ENCODE results near the gene TAF10. TPM values are rescaled to one million over a fixed set of nuclear protein-coding genes. Genes with fewer than 3 reads are reported as not detected.

TAF10 gene
- total and polyA plus RNA-seq, 8 donors: 44.6 to 127 (median 61.4) TPM

DNA sequence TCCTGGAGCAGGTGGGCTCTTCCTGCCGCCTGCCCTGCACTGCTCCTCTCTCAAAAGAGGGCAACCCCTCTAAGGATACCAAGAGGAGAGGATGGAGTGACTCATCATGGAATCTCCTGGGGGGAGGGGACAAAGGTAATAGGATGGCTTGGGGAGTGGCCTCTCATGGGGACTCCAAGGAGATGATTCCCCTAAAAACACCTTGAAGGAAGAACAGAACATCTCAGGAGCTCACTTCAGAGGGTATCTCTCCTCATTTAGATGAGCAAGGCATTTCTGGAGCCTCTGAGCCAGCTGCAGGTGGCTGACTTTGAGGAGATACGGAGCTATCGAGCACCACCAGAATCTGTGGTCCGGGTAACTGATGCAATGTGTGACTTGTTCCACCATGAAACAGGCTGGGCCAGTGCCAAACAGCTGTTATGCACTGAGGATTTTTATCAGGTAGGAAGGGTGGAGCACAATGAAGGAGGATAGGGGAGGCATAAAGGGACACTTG is 48.8 kb downstream of the TAF10 start:
- no peak for ATAC-seq
- Histone ChIP-seq H3K36me3 (peaks cover 0 to 5% of the 10 kb centered on the region in 2 donors), H3K9me3 (no peaks in the 10 kb centered on the region), H3K4me1 (no peaks in the 10 kb centered on the region), H3K27ac (no peak overlapping the region), H3K27me3 (no peaks in the 10 kb centered on the region), H3K4me3 (no peak overlapping the region)
- TF ChIP-seq, protein P1, sequence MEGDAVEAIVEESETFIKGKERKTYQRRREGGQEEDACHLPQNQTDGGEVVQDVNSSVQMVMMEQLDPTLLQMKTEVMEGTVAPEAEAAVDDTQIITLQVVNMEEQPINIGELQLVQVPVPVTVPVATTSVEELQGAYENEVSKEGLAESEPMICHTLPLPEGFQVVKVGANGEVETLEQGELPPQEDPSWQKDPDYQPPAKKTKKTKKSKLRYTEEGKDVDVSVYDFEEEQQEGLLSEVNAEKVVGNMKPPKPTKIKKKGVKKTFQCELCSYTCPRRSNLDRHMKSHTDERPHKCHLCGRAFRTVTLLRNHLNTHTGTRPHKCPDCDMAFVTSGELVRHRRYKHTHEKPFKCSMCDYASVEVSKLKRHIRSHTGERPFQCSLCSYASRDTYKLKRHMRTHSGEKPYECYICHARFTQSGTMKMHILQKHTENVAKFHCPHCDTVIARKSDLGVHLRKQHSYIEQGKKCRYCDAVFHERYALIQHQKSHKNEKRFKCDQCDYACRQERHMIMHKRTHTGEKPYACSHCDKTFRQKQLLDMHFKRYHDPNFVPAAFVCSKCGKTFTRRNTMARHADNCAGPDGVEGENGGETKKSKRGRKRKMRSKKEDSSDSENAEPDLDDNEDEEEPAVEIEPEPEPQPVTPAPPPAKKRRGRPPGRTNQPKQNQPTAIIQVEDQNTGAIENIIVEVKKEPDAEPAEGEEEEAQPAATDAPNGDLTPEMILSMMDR (IDR thresholded peaks at IDR 0.05): no peak
- intact Hi-C loops (cut with DNase I): no loop called here
- DNase-seq: no peak

DNA sequence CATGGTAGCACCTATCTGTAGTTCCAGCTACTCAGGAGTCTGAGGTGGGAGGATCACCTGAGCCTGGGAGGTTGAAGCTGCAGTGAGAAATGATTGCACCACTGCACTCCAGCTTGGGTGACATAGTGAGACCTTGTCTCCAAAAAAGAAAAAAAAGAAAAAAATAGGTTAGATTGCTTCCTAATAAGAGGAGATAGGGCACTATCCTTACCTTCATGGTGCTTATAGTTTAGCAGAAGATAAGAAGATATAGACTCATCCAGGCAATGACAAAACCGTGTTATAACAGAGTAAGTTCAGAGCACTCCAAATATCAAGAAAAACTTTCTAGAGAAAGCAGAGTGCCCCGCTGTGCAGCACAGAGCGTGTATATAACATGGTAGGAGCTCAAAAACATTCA is 50.7 kb downstream of the TAF10 start:
- Histone ChIP-seq H3K27ac (no peak overlapping the region), H3K9me3 (no peaks in the 10 kb centered on the region), H3K36me3 (peaks cover 0 to 5% of the 10 kb centered on the region in 2 donors), H3K4me1 (no peaks in the 10 kb centered on the region), H3K4me3 (no peak overlapping the region), H3K27me3 (no peaks in the 10 kb centered on the region)
- TF ChIP-seq, protein P1 (IDR thresholded peaks at IDR 0.05): no peak
- DNase-seq (no peak), ATAC-seq (no peak)
- intact Hi-C loops (cut with DNase I): no loop called here

Other genes starting within 250 kb of the TAF10 start
- 10 to 100 TPM; 55.2 to 79.3 TPM for gene SMPD1, start 221.7 kb downstream of the TAF10 start, total RNA-seq
- 10 to 100 TPM; 18.6 to 27.8 (median 22.7) TPM for gene SMPD1, start 221.7 kb downstream of the TAF10 start, polyA plus RNA-seq (ENCODE audit: insufficient read length in 6 of 6)
- gene APBB1, start 193.1 kb downstream of the TAF10 start, total RNA-seq: 10 to 100 TPM; 30.7 to 32.1 TPM
- gene APBB1, start 193.1 kb downstream of the TAF10 start, polyA plus RNA-seq (ENCODE audit: insufficient read length in 6 of 6): 10 to 100 TPM; 40.2 to 47.1 (median 44.5) TPM
- under 1 TPM; 0.86 to 0.90 TPM for gene HPX, start 171.2 kb downstream of the TAF10 start, total RNA-seq
- gene HPX, start 171.2 kb downstream of the TAF10 start, polyA plus RNA-seq (ENCODE audit: insufficient read length in 6 of 6): 10 to 100 TPM in 2 of 6 donors, 1 to 10 TPM in 4; 5.8 to 11.4 (median 7.4) TPM
- gene TRIM3, start 138.3 kb downstream of the TAF10 start, total RNA-seq: 10 to 100 TPM; 20.6 to 24.5 TPM
- 10 to 100 TPM; 22.5 to 35.5 (median 27.4) TPM for gene TRIM3, start 138.3 kb downstream of the TAF10 start, polyA plus RNA-seq (ENCODE audit: insufficient read length in 6 of 6)
- 10 to 100 TPM; 41.3 to 51.0 TPM for gene ARFIP2, start 130.9 kb downstream of the TAF10 start, total RNA-seq
- gene ARFIP2, start 130.9 kb downstream of the TAF10 start, polyA plus RNA-seq (ENCODE audit: insufficient read length in 6 of 6): 10 to 100 TPM; 61.2 to 75.0 (median 67.6) TPM
- 10 to 100 TPM; 36.8 to 46.4 TPM for gene TIMM10B, start 130.7 kb downstream of the TAF10 start, total RNA-seq
- 10 to 100 TPM; 29.0 to 33.0 (median 30.2) TPM for gene TIMM10B, start 130.7 kb downstream of the TAF10 start, polyA plus RNA-seq (ENCODE audit: insufficient read length in 6 of 6)
- 10 to 100 TPM in 1 of 2 donors, 1 to 10 TPM in 1; 7.1 to 12.5 TPM for gene DNHD1, start 114.9 kb downstream of the TAF10 start, total RNA-seq
- 10 to 100 TPM; 14.3 to 18.6 (median 16.1) TPM for gene DNHD1, start 114.9 kb downstream of the TAF10 start, polyA plus RNA-seq (ENCODE audit: insufficient read length in 6 of 6)
- 10 to 100 TPM; 18.0 to 19.5 TPM for gene RRP8, start 8.6 kb downstream of the TAF10 start, total RNA-seq
- gene RRP8, start 8.6 kb downstream of the TAF10 start, polyA plus RNA-seq (ENCODE audit: insufficient read length in 6 of 6): 10 to 100 TPM; 17.0 to 24.4 (median 22.2) TPM
- 100 to 1,000 TPM; 155 to 165 TPM for gene ILK, start 8.4 kb downstream of the TAF10 start, total RNA-seq
- gene ILK, start 8.4 kb downstream of the TAF10 start, polyA plus RNA-seq (ENCODE audit: insufficient read length in 6 of 6): 100 to 1,000 TPM; 146 to 158 (median 152) TPM
- gene TPP1, start 7.2 kb upstream of the TAF10 start, total RNA-seq: 100 to 1,000 TPM; 202 to 264 TPM
- 10 to 100 TPM; 60.3 to 81.1 (median 68.6) TPM for gene TPP1, start 7.2 kb upstream of the TAF10 start, polyA plus RNA-seq (ENCODE audit: insufficient read length in 6 of 6)
- 10 to 100 TPM; 15.4 to 18.9 TPM for gene DCHS1, start 43.6 kb upstream of the TAF10 start, total RNA-seq
- 10 to 100 TPM; 32.8 to 49.5 (median 40.9) TPM for gene DCHS1, start 43.6 kb upstream of the TAF10 start, polyA plus RNA-seq (ENCODE audit: insufficient read length in 6 of 6)
- gene MRPL17, start 71.1 kb upstream of the TAF10 start, total RNA-seq: 10 to 100 TPM; 47.6 to 51.6 TPM
- 10 to 100 TPM; 45.0 to 57.3 (median 51.7) TPM for gene MRPL17, start 71.1 kb upstream of the TAF10 start, polyA plus RNA-seq (ENCODE audit: insufficient read length in 6 of 6)
- under 1 TPM; 0.13 to 0.20 TPM for gene OR2AG2, start 159.8 kb upstream of the TAF10 start, total RNA-seq
- under 1 TPM in 2 of 6 donors, not detected in 4; 0.06 to 0.08 TPM for gene OR2AG2, start 159.8 kb upstream of the TAF10 start, polyA plus RNA-seq (ENCODE audit: insufficient read length in 6 of 6)
- not detected for gene OR2AG1, start 170.8 kb upstream of the TAF10 start, total RNA-seq
- under 1 TPM in 5 of 6 donors, not detected in 1; 0.03 to 0.06 (median 0.05) TPM for gene OR2AG1, start 170.8 kb upstream of the TAF10 start, polyA plus RNA-seq (ENCODE audit: insufficient read length in 6 of 6)
- gene OR6A2, start 187.5 kb upstream of the TAF10 start, total RNA-seq: under 1 TPM; 0.15 to 0.18 TPM
- gene OR6A2, start 187.5 kb upstream of the TAF10 start, polyA plus RNA-seq (ENCODE audit: insufficient read length in 6 of 6): not detected
- not detected for gene OR10A5, start 233.5 kb upstream of the TAF10 start, total RNA-seq
- gene OR10A5, start 233.5 kb upstream of the TAF10 start, polyA plus RNA-seq (ENCODE audit: insufficient read length in 6 of 6): not detected

All from left lung (tissue), 10 donors.